ENCODE results near the gene DNAH12.

Gene DNAH12

DNA sequence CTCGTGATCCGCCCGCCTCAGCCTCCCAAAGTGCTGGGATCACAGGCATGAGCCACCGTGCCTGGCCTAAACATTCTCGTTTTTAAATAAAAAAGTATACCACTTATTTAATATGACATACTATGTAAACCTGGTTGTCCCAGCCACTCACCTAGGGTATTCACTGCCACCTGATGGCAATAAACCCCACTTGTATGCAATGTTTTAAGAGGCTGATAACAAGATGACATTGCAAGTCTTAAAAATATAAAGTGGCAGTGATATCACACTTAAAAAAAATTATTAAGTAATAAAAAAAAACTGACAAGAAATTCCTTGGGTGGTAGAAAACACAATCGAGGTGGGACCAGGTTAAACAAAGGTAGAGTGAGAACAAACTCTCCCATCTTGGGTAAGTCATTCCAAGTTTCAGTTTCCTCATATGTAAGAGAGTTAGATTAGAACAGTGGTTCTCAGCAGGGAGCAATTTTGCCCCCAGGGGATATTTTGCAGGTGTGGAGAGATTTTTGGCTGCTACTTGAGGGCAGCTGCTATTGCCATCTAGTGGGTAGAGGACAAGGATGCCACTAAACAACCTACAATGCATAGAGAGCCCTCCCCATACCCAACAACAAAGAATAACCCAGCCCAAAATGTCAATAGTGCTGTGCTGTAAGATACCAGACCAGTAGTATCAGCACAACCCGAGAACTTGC lies 38.5 kb upstream of the DNAH12 start:
- no peak overlapping the region for H3K4me3 ChIP-seq (ENCODE audit: low read depth, low read length)
- TF ChIP-seq, protein P1, sequence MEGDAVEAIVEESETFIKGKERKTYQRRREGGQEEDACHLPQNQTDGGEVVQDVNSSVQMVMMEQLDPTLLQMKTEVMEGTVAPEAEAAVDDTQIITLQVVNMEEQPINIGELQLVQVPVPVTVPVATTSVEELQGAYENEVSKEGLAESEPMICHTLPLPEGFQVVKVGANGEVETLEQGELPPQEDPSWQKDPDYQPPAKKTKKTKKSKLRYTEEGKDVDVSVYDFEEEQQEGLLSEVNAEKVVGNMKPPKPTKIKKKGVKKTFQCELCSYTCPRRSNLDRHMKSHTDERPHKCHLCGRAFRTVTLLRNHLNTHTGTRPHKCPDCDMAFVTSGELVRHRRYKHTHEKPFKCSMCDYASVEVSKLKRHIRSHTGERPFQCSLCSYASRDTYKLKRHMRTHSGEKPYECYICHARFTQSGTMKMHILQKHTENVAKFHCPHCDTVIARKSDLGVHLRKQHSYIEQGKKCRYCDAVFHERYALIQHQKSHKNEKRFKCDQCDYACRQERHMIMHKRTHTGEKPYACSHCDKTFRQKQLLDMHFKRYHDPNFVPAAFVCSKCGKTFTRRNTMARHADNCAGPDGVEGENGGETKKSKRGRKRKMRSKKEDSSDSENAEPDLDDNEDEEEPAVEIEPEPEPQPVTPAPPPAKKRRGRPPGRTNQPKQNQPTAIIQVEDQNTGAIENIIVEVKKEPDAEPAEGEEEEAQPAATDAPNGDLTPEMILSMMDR (IDR thresholded peaks at IDR 0.05; ENCODE audit: borderline replicate concordance, insufficient read depth, low read depth, low read length): peak; percentile 18; the same call in 1 of the 2 replicates

GRCh38 chr3:57577801-57578200 lies 33.7 kb upstream of the DNAH12 start:
- TF ChIP-seq, protein P1 (IDR thresholded peaks at IDR 0.05; ENCODE audit: borderline replicate concordance, insufficient read depth, low read depth, low read length): no peak
- H3K4me3 ChIP-seq (ENCODE audit: low read depth, low read length): no peak overlapping the region

DNA sequence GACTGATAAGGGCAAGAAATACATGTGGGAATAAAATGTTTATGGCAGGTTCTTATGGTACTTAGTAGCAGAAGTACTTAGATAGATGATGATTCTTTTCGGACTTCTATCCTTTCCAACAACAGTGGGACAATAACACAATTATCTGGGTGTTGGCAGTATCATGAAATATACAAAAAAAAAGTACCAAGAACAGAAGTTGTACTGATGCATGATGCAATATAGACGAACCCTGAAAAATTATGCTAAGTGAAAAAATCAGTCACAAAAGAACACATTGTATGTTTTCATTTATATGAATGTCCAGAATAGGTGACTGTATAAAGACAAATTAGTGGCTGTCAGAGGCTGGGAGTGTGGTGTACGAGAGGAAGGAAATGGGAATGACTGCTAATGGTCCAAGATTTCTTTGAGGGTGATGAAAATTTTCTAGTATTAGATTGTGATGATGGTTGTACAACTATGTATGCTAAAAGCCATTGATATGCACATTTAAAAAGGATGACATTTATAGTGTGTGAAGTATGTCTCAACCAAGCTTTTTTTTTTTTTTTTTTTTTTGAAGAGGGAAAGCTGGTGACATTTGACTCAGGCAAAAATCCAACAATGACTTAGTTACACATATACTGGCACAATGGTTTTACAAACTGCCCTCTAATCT lies 32.0 kb upstream of the DNAH12 start:
- TF ChIP-seq, protein P1 (IDR thresholded peaks at IDR 0.05; ENCODE audit: borderline replicate concordance, insufficient read depth, low read depth, low read length): no peak
- no peak overlapping the region for H3K4me3 ChIP-seq (ENCODE audit: low read depth, low read length)

DNA sequence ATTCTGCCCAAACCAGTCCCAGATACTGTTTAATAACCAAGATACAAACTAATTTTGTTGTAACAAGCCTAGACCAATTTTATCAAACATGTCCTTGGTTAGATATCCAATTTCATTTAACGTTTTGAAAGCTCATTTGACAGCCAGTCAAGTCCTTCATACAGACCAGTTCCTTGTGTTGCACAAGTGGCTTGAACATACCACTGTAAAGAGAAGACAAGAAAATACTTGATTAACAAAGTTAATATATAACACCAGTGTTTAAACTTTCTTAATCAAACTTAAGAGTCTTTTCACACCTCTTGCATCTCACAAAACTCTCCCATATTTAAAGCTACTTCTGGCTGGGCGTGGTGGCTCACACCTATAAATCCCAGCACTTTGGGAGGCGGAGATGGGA lies 28.0 kb upstream of the DNAH12 start:
- TF ChIP-seq, protein P1 (IDR thresholded peaks at IDR 0.05; ENCODE audit: borderline replicate concordance, insufficient read depth, low read depth, low read length): no peak
- H3K4me3 ChIP-seq (ENCODE audit: low read depth, low read length): no peak overlapping the region

DNA sequence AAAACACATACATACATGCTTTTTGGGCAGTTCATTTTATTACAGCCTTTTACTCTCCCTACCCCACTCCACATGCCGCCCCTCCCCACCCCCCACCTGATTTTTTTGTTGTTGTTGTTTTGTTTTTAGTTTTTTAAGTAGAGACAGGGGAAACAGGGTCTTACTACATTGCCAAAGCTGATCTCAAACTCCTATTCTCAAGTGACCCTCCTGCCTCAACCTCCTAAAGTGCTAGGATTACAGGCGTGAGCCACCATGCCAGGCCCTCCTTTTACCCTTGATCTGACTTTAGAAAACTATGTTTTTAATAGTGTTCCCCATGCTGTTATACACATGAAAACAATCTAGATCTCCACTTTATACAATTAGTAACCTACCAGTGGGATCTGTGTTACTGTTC lies 26.7 kb upstream of the DNAH12 start:
- TF ChIP-seq, protein P1 (IDR thresholded peaks at IDR 0.05; ENCODE audit: borderline replicate concordance, insufficient read depth, low read depth, low read length): no peak
- H3K4me3 ChIP-seq (ENCODE audit: low read depth, low read length): no peak overlapping the region

DNA sequence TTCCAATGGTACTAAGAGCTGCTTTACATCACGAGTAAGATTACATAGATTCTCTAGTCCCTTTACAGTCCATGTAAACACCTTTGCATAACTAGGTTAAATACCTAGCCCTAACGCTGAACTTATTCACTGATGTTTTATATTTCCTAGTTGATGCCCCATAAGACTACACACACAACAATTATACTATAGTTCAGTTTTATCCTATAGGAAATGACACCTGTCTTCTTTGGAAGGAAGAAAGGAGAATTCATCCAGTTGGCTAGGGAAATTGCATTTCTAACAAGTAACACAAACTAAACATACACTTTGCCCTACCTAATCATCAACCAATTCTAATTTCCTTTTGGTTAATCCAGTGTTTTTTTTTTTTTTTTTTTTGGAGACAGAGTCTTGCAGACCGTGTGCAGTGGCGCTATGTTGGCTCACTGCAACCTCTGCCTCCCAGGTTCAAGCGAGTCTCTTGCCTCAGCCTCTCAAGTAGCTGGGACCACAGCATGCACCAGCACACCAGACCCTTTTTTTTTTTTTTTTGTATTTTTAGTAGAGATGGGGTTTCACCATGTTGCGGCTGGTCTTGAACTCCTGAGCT lies 25.8 kb upstream of the DNAH12 start:
- TF ChIP-seq, protein P1 (IDR thresholded peaks at IDR 0.05; ENCODE audit: borderline replicate concordance, insufficient read depth, low read depth, low read length): no peak
- no peak overlapping the region for H3K4me3 ChIP-seq (ENCODE audit: low read depth, low read length)

Data from GM12875 (cell line).